ENCODE measurements around the gene MBTPS1.
"Not testable (repeated sequence)": the region's sequence is repeated elsewhere in the genome, so short reads cannot be mapped to it uniquely, and the experiment has no call there.

The MBTPS1 gene

GRCh38 chr16:84136331-84137125, 19.8 kb upstream of the MBTPS1 start:
- no peak for DNase-seq

- DNase-seq = no peak
These were observed 16.0 kb upstream of the MBTPS1 start for GRCh38 chr16:84132527-84133285.

GRCh38 chr16:84131117-84131516, 14.4 kb upstream of the MBTPS1 start:
- DNase-seq = no peak

- no peak for DNase-seq
These were observed 7.7 kb upstream of the MBTPS1 start for GRCh38 chr16:84124257-84125073.

- DNase-seq = no peak
These were observed 4.3 kb upstream of the MBTPS1 start for GRCh38 chr16:84121007-84121406.

GRCh38 chr16:84120023-84120422, 3.3 kb upstream of the MBTPS1 start:
- DNase-seq = no peak

- DNase-seq = no peak
These were observed 2.6 kb upstream of the MBTPS1 start for GRCh38 chr16:84119368-84119767.

GRCh38 chr16:84118315-84118714, 1.6 kb upstream of the MBTPS1 start:
- not testable (repeated sequence) for DNase-seq

GRCh38 chr16:84117494-84117843, 727 bp upstream of the MBTPS1 start:
- no peak for DNase-seq

GRCh38 chr16:84115919-84116719, 623 bp downstream of the MBTPS1 start:
- DNase-seq = peak; percentile 70

- DNase-seq = not testable (repeated sequence)
These were observed 4.8 kb downstream of the MBTPS1 start for GRCh38 chr16:84111949-84112348.

GRCh38 chr16:84111525-84111924, 5.2 kb downstream of the MBTPS1 start:
- no peak for DNase-seq

GRCh38 chr16:84110527-84110926, 6.2 kb downstream of the MBTPS1 start:
- DNase-seq = no peak

- no peak for DNase-seq
These were observed 7.0 kb downstream of the MBTPS1 start for GRCh38 chr16:84109598-84110335.

- no peak for DNase-seq
These were observed 8.8 kb downstream of the MBTPS1 start for GRCh38 chr16:84107921-84108320.

GRCh38 chr16:84105948-84106740, 10.6 kb downstream of the MBTPS1 start:
- no peak for DNase-seq

GRCh38 chr16:84105301-84105815, 11.4 kb downstream of the MBTPS1 start:
- DNase-seq = no peak

GRCh38 chr16:84104231-84104630, 12.5 kb downstream of the MBTPS1 start:
- no peak for DNase-seq

- no peak for DNase-seq
These were observed 13.1 kb downstream of the MBTPS1 start for GRCh38 chr16:84103678-84104077.

GRCh38 chr16:84098939-84099338, 17.8 kb downstream of the MBTPS1 start:
- no peak for DNase-seq
